ENCODE measurements around the gene VPS29.
"Not testable (repeated sequence)": the region's sequence is repeated elsewhere in the genome, so short reads cannot be mapped to it uniquely, and the experiment has no call there.

Gene VPS29

DNA sequence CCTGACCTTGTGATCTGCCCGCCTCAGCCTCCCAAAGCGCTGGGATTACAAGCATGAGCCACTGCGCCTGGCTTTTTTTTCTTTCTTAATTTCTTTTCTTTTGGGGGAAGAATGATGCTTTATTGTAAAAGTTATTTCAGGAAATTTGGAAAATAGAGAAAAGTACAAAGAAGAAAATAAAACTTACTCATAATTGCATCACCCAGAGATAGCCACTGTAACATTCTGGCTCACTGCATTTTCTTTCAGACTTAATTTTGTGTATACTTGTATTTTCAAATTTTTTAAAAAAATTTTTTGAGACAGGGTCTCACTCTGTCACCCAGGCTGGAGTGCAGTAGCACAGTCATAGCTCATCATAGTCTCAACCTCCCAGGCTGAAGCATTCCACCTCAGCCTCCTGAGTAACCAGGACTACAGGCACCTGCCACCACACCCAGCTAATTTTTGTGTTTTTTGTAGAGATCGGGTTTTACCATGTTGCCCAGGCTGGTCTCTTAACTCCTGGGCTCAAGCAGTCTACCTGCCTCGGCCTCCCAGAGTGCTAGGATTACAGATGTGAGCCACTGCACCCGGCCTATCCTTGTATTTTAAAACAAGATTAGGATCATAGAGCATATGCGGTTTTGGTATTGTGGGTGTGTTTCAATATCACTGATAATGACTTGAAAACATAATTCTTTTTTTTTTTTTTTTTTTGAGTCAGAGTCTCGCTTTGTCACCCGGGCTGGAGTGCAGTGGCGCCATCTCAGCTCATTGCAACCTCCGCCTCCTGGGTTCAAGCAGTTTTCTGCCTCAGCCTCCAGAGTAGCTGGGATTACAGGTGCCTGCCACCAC lies 19.2 kb upstream of the VPS29 start:
- not testable (repeated sequence) for DNase-seq

DNA sequence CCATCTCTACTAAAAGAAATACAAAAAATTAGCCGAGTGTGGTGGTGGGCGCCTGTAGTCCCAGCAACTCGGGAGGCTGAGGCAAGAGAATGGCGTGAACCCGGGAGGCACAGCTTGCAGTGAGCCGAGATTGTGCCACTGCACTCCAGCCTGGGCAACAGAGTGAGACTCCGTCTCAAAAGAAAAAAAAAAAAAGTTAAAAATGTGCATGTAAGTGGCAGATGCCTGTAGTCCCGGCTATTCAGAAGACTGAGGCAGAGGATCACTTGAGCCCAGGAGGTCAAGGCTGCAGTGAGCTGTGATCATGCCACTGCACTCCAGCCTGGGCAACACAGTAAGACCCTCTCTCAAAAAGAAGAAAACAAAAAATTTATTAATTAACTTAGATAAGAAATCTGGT lies 16.1 kb upstream of the VPS29 start:
- DNase-seq, result not testable (repeated sequence)

GRCh38 chr12:110516995-110517394 lies 15.1 kb upstream of the VPS29 start:
- no peak for DNase-seq

DNA sequence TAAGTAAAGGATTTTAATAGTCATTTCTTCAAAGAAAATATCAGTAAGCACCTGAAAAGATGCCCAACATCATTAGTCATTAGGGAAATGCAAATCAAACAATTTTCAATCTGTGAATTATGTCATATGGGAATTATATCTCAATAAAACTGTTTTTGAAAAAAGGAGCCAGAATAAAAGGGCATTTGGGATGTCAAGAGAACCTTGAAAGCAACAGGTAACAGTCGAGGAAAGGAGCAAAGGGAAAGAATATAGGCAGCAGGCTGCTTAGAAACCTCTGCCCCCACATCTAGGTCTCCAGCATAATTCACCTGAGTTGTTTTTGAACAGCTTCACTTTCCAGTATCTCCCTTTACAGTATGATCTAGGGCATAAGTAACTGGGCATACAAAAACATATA lies 12.5 kb upstream of the VPS29 start:
- DNase-seq, result no peak

GRCh38 chr12:110513842-110514241 lies 11.9 kb upstream of the VPS29 start:
- no peak for DNase-seq

DNA sequence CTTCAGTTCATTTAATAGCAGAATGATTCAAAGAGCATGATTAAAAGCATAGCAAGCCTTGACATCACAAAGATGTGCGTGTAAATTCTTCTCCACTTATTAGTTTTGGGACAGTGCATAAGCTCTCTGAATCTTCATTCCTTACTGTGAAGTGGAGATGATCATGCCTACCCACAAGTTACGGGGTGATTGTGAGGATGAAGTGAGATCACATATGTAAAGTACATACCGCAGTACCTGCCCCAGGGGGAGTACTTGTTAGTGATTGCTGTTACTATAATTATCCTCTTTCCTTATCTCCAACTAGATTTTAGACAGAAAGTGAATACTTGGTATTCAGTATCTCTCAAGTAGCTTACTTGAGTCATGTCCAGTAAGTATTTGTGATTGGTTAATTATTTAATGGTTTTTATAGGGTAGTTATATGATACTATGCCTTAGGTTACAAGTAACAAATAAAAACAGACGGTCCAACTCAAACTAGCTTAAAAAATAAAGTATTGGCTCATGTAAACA lies 6.2 kb upstream of the VPS29 start:
- no peak for DNase-seq

GRCh38 chr12:110505332-110505731 lies 3.4 kb upstream of the VPS29 start:
- DNase-seq, result no peak

- DNase-seq, result no peak
Observed at GRCh38 chr12:110503432-110503831, 1.5 kb upstream of the VPS29 start.

DNA sequence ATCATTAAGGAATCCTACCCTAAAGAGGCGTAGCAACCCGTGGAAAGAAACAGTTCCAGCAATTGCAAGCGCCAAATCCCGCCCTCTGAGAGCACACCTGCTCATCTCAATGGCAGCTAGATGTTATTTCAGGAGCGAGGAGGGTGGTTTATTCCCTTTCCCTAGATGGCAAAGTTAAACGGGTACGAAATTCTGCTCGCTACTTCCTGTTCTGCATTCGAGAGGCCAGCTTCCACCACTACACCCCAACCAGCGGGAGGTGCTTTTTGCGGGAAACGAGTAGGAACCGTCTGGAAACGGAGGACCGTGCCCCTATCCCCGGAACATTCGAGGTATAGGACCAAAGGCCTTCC lies 536 bp downstream of the VPS29 start:
- peak; percentile 71 for DNase-seq

- no peak for DNase-seq
Observed at GRCh38 chr12:110498984-110499706, 2.8 kb downstream of the VPS29 start.

DNA sequence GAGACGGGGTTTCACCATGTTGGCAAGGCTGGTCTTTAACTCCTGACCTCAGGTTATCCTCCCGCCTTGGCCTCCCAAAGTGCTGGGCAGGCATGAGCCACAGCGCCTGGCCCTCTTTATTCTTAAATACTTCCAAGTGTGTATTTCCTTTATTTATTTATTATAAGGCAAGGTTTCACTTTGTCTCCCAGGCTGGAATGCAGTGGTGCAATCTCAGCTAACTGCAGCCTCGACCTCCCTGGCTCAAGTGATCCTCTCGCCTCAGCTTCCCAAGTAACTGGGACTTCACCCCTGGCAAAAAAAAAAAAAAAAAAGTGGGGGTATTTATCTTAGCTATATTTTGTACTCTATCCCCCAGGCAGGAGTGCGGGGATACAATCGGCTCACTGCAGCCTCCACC lies 26.5 kb downstream of the VPS29 start:
- DNase-seq, result no peak

DNA sequence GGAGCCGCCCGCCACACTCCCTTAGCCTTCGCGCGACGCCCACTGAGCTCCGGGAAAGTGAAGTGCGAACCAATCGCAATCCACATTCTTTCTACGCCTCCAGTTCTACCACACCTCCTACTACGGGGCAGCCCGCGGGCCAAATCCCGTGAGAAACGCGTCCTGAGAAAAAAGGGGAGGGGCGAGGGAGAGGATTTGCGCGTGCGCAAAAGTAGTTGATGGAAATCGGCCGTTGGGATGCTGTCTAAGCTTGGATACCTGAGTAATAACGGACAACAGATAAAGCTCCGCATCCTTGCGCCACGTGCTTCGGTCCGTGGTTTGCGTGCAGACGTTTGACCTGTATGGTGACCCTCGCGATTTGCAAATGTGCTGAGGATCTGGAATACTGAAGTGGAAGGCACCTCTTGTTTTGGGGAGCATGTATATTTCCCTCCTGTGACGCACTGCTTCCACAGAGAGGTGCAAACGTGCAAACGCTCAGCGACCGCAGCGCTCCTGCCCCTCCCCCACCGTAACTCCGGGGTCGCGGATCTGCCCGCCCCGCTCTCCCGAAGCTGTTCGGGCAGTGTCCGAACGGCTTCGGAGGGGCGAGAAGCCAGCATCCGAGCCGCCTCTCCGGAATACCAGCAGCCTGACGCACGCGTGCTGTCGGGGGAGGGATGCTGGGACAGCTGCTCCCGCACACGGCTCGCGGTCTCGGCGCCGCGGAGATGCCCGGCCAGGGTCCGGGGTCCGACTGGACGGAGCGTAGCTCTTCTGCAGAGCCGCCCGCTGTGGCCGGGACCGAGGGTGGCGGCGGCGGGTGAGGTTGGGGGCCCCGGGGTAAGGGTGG lies 33.5 kb downstream of the VPS29 start, which contains the start of the genes FAM216A and GPN3:
Gene FAM216A, plus strand, starts transcription at position 632 of the 835 bp plus-strand sequence. Its CDS starts 31 bp downstream, at position 663.
Gene GPN3, minus strand, starts transcription at position 44 of the 835 bp plus-strand sequence. CDS start 54 bp downstream, outside the sequence.
- DNase-seq, result peak; percentile 96

GRCh38 chr12:110467847-110468213 lies 34.1 kb downstream of the VPS29 start:
- no peak for DNase-seq

GRCh38 chr12:110466791-110467190 lies 35.1 kb downstream of the VPS29 start:
- DNase-seq, result no peak

DNA sequence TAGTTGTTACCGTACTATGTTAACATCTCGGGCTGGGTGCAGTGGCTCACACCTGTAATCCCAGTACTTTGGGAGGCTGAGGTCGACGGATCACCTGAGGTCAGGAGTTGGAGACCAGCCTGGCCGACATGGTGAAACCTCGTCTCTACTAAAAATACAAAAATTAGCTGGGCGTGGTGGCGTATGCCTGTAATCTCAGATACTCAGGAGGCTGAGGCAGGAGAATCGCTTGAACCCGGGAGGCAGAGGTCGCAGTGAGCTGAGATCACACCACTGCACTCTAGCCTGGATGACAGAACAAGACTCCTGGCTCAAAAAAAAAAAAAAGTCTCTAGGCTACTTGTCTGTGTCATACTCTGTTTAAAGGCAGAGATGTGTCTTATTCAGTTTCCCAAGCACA lies 36.1 kb downstream of the VPS29 start:
- not testable (repeated sequence) for DNase-seq

DNA sequence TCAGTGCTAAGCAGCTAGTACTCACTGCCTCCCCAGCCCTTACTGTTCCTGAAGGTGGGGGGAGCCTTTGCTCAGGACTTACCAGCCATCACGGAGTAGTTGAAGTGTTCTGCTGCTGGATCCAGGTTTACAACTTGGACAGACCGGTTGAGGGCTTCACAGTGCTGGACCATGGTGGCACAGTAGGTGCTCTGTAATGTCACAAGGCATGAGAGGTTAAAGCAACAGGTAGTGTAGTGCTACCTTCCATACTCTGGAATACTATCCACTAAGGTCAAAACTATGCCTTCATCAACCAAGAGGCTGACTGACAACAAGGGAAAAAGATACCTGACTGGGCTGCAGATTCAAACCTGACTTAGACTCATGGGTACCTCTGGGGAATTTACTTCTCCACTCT lies 36.9 kb downstream of the VPS29 start:
- DNase-seq, result no peak

DNA sequence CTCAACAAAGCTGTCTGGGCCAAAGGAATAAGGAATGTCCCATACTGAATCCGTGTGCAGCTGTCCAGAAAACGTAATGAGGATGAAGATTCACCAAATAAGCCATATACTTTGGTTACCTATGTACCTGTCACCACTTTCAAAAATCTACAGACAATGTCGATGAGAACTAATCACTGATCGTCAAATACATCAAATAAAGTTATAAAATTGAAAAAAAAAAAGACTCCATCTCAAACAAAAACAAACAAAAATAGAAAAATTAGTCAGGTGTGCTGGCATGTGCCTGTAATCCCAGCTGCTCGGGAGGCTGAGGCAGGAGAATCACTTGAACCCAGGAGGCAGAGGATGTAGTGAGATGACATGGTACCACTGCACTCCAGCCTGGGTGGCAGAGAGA lies 40.7 kb downstream of the VPS29 start:
- not testable (repeated sequence) for DNase-seq

GRCh38 chr12:110458756-110459155 lies 43.2 kb downstream of the VPS29 start:
- DNase-seq, result no peak

- DNase-seq, result no peak
Observed at GRCh38 chr12:110453569-110454296, 48.2 kb downstream of the VPS29 start.

- no peak for DNase-seq
Observed at GRCh38 chr12:110451263-110451662, 50.6 kb downstream of the VPS29 start.

DNA sequence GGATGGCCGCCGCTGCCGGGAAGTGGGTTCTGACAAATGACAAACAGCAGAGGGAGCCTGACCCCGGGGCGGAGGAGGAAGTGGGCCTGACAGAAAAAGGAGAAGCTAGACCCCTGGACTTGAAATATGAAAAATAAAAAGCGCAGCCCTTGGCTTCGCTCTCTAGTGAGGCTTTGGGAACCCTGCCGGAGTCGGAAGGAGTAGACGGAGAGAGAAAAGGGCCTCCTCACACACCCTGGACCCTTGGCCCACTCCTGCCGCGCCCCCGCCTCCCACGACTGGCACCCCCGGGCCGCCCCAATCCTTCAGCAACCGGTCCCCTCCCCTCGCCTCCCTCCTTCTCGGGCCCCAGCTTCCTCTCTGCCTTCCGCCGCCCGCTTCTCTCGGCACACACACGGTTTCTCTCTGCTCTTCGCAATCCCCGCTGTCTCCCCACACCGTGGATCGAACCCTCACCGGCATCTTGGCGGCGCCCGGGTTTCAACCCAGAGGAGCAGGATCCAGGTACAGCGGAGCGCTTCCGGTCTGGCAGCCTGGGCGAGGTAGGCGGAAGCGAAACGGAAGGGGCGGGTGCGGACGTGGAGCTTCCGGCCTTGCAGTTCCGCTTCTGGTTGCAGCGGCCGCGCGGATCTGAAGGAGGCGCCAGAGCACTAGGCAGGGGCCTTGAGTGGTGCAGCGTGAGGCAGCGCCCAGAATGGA lies 52.0 kb downstream of the VPS29 start, which contains the start of gene ARPC3:
Gene ARPC3, minus strand, starts transcription at position 539 of the 699 bp plus-strand sequence. Its CDS starts 77 bp downstream, at position 462.
- peak; percentile 81 for DNase-seq
